NB4 (cell line): Measurements from ENCODE around the gene TMED10.

ENCODE experiments used
- CTCF ChIP-seq: IDR thresholded peaks from one replicate; pipeline ENCODE4 v1.5.1; 2012; ENCODE audit warnings: low read depth, low read length
- MAX ChIP-seq: IDR thresholded peaks from 2 replicates; pipeline ENCODE4 v1.6.1; 2011; ENCODE audit warnings: low read depth, low read length
- MYC ChIP-seq: IDR thresholded peaks from 2 replicates; pipeline ENCODE4 v1.6.1; 2011; ENCODE audit warnings: low read depth, low read length
- POLR2A ChIP-seq: IDR thresholded peaks from 2 replicates; pipeline ENCODE4 v1.6.1; 2011; ENCODE audit warnings: mild to moderate bottlenecking; ENCODE audit not compliant: insufficient read length; ENCODE audit errors: extremely low read depth

- TF ChIP-seq CTCF: no peak
- no peak for TF ChIP-seq POLR2A
- TF ChIP-seq MAX: no peak
- TF ChIP-seq MYC: no peak
Observed at GRCh38 chr14:75217508-75218206, 41.2 kb upstream of the TMED10 start.
